Stimulated activated CD4-positive, alpha-beta T cell treated with anti-CD3 and anti-CD28 coated beads, Interleukin-15, amount 100 ng/mL, for 24 hours (primary cell): ENCODE results near the gene ZNF554.

Experiments used
- DNase-seq: peaks from one replicate; pipeline ENCODE4 v3.0.0-alpha.2; 2020

Gene ZNF554

GRCh38 chr19:2819540-2820111, at the start of gene ZNF554:
ZNF554 (plus strand) TSS chr19:2819868; CDS start chr19:2820072, 204 bp downstream.
- DNase-seq, result peak; percentile 99

- no peak for DNase-seq
These were observed 49.3 kb upstream of the ZNF554 start for GRCh38 chr19:2770055-2771013.

DNA sequence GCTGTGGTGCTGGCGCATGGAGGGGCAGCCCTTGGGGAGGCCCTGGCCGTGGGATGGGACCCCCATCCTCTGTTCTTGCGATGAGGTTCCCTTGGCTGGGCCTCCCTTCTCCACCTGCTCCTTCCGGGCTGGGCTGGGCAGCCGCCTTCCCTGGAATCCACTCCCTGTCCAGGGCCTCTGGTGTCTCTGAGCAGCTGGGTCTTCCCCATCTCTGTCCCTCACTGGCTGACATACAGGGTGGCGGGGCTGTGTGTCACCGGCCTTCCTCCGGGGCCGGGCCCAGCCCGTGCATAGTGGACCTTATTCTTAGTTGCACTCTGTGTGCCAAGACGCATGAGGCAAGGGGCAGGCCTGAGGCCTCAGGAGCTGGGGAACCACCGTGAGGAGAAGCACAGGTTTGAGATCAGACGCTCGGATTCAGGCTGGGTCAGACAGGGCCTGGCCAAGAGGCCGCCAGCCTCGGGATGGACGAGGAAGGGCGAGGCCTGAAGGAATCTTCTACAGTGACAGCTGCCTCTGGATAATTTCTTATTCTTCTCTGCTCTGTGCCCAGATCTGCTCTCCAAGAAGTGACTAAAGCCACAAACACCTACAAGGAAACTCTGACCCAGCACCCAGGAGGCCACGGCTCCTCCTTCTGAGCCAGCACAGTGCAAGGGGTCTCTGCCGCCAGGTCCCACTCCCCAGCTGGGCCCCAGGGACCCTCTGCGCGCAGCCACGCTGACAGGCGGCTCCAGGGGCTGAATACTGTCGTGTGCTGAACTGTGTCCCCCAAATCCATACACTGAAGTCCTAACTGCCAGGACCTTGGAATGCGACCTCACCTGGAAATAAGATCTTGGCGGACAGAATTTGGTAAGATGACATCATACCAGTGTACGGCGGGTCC, 47.6 kb upstream of the ZNF554 start:
- DNase-seq, result no peak

DNA sequence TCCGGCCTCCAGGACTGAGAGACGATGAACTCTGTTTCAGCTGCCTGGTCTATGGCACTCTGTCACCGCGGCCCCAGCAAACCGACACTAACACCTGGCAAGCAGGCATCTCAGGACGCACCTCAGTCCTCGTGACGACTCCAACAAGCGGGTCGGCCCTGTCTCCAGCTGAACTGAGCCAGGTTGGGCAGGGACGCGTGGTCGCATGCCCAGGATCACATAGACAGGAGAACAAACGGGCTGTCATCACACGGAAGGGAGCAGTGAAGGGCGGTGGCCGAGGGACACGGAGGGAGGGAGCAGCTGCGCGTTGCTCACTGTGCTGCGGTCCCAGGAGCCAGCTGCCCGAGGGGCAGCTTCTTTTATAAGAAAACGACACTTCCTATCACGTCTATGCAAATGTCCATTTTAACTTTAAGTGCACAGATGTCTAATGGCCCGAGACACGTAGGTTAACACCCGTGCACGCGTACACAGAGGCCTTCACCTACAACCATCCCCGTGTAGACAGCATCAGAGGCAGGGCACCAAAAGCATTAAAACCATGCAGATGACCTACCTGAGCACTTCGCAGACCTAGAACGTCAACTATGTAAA, 45.5 kb upstream of the ZNF554 start:
- DNase-seq, result no peak

DNA sequence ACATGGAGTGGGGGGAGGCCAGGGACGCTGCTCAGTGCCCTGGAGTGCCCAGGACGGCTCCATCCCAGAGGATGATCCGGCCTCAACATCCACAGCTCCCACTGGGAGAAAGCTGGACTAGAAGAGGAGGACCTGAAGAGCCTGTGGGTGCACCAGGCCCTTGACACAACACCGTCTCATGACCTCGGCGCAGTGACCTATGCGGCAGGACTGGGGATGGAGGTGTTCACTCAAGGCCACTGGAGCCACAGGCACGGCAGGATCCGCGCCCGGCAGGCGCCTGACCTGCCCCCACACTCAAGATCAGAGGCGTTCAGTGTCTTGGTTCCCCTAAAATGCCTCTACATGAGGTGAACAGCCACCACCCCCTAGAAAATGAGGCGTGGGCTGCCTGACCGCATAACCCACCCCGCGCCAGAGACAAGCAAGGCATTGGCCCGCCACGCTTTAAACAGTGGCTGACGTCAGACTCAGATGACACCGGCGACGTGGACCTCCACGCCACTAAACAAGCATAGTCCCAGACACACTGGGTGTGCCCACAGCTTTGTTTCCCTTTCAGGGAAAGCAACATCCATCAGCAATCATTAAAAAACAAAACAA, 44.6 kb upstream of the ZNF554 start:
- DNase-seq, result no peak

DNA sequence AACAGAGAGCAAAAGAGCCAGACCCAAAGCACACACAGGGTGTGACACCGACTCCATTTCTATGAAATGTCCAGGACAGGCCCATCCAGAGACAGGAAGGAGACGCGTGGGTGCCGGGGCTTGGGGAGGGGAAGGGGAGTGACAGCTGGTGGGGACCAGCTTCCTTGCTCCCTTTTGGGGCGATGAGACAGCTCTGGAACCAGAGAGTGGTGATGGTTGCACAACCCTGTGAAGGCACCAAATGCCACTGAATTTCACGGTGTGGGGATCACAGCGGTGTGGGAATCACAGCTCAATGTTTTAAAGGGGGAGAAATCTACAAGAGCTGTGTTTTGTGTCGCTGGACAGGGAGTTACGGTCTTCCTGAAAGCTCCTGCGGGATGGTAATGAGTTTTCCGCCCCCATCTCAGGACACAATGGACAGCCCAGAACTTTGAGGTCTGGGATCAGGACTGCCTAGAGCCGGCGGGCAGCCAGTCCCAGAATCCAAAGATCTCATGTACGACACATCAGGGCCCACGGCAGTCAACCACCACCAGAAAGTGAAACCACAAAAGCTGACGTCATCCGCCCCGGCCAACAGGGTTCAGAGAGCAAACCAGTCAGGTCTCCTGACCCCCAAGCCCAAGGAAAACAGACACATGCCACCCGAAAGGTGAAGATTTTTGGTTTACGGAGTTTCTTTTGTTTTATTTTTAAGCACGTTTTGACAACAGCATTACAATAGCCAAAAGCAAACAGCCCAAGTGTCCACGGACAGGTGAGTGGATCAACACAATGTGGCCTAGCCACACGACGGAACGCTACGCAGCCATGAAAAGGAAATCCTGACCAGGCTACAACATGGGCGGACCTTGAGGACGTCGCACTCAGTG, 43.9 kb upstream of the ZNF554 start:
- peak; percentile 86 for DNase-seq

GRCh38 chr19:2777952-2778683, 41.5 kb upstream of the ZNF554 start:
- DNase-seq, result no peak

DNA sequence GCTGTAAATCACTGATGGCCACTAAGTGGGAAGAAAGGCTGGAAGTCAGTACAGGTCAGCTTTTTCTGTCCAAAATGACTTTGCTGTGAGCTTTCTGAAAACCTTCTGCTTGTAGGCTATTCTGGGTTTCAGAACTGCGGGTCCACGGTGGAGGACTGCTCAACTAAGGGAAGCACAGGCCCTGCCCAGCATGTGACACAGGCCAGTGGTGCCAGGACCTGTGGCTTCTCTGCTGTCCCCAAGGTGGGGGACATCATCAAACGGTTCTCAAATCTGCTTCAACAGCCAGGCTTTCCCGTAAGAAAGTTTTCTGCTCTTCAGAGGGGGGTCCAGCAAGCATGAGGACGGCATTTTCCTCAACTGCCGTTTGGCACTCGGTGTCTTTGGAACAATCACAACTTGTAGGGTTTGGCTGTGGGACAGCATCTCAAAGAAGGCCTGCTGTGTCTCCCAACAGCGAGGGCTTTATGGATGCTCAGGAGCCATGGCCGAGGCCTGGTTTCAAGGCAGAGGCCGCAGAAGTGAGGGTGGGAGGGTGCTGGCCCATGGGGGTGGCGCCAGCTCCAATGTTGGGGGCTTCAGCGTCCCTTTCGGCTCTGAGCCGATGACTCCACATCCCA, 40.4 kb upstream of the ZNF554 start:
- DNase-seq, result no peak

DNA sequence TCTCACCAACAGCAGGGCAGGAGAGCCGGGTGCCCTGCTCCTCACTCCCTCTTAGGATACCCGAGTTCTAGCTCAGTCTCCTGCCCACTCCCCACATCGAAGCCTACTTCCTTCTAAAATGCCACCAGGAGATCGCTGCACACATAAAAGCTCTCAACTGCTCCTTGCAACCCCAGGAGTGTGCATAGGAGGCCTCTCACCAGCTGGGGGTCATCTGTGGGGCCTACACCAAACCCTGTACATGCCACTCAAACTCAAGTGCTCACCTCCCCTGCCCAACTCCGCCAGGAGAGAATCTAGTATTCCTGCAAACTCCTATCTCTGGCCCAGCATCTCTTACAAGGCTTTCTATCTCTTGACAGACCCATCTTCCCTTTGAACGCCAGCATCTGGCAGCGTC, 39.4 kb upstream of the ZNF554 start:
- no peak for DNase-seq

- DNase-seq, result peak; percentile 33
These were observed 37.2 kb upstream of the ZNF554 start for GRCh38 chr19:2782329-2782935.

GRCh38 chr19:2782936-2783780, 36.5 kb upstream of the ZNF554 start, which contains the start of gene SGTA:
SGTA (minus strand) TSS chr19:2783273; CDS start chr19:2769068, 14,205 bp downstream.
- peak; percentile 98 for DNase-seq

- DNase-seq, result no peak
These were observed 35.9 kb upstream of the ZNF554 start for GRCh38 chr19:2783781-2784145.

GRCh38 chr19:2785244-2785997, 34.2 kb upstream of the ZNF554 start, which contains the start of gene THOP1:
THOP1 (plus strand) TSS chr19:2785503; CDS start chr19:2785663, 160 bp downstream.
- DNase-seq, result peak; percentile 100

GRCh38 chr19:2787115-2787514, 32.6 kb upstream of the ZNF554 start:
- no peak for DNase-seq

- DNase-seq, result no peak
These were observed 31.4 kb upstream of the ZNF554 start for GRCh38 chr19:2788237-2788636.

DNA sequence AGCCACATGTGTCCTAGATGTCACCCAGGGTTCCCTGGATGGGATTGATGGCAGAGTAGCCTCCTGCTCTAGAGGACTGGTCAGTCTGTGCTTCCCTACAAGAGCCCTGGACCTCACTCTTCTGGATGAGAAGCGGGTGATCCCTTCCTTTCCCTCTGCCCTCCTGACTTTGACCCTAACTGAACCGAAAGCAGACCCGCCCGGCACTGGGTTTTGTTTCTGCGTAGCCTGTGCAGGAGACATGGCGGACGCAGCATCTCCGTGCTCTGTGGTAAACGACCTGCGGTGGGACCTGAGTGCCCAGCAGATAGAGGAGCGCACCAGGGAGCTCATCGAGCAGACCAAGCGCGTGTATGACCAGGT, 29.5 kb upstream of the ZNF554 start:
- no peak for DNase-seq

- no peak for DNase-seq
These were observed 29.0 kb upstream of the ZNF554 start for GRCh38 chr19:2790557-2791271.
